HG02759 (cell line): ENCODE data around the gene SNORC.

Experiments used
- ATAC-seq: cut with Tn5 transposase; IDR thresholded peaks from one replicate; pipeline ENCODE4 v1.9.1; 2021; ENCODE audit warnings: mild to moderate bottlenecking, moderate library complexity; ENCODE audit not compliant: unreplicated experiment

The SNORC gene

DNA sequence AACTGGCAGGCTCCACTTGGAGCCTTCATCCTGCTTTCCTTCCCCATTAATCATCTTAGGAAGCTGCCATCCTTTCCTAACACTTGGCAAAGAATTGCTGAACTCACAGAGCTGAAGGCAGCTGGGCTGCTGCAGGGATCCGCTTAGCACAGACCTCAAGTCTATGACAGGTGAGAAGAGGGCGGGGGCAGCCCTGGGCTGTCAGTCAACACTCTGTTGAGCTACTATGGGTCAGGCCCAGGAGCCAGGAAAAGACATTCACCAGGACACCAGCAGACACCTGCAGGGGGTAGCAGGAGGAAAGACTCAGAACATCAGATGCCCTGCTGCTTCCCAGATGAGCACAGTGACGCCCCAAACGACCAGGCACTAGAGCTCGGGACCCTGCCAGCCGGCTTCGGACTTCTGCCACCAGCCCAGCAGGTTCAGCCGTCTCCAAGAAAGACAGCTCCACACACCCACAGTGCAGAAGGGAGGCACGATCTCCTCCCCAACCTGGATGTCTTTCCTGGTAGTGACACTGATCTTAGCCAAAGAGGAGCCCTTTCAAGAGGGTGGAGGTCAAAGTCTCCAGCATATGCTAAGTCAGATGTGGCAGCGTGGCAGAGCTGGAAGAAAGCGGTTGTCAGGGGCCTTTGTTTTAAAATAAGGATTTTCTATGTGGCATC, 55.2 kb downstream of the SNORC start:
- no peak for ATAC-seq

- no peak for ATAC-seq
These were observed 55.7 kb downstream of the SNORC start for GRCh38 chr2:232925821-232926156.

DNA sequence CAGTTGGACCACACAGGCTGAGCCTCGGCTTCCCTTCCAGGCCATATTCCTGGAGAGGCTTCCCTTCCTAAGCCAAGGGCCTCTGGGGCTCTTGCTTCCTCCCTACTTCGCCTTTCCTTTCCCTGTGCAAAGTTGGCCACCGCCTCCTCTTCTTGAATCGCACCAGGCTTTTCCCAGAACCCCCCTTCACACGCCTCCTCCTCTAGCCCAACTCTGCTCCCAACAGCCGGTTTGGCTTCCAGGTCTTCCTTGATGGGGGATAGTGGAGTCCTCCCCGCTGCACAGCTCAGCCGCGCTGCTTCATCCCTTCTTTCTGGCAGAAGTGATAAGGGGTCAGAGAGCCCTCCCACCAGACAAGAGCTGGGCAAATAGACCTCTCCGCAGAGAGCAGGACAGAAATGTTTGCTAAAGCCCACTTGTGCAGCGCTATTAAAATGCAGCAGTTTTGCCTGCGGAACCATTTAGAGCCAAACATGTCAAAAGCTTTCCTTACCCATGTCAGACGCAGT, 56.4 kb downstream of the SNORC start:
- ATAC-seq, result no peak

GRCh38 chr2:232927032-232927792, 57.1 kb downstream of the SNORC start:
- no peak for ATAC-seq

- no peak for ATAC-seq
These were observed 57.9 kb downstream of the SNORC start for GRCh38 chr2:232927793-232928550.
